Progenitor cell of endocrine pancreas (in vitro differentiated cells): ENCODE data around the gene GRIN2A. TPM values are rescaled to one million over a fixed set of nuclear protein-coding genes. Genes with fewer than 3 reads are reported as not detected.

Source experiments
- DNase-seq: peaks from one replicate; pipeline ENCODE4 v3.0.0; 2021; ENCODE audit warnings: low spot score; ENCODE audit not compliant: unreplicated experiment
- H3K27ac Mint-ChIP-seq: 2 replicates; pipeline ENCODE4 v1.8.0; 2021; ENCODE audit warnings: mild to moderate bottlenecking, moderate library complexity, mixed read lengths
- H3K27me3 Mint-ChIP-seq: 2 replicates; pipeline ENCODE4 v1.8.0; 2021; ENCODE audit warnings: mixed read lengths
- H3K36me3 Mint-ChIP-seq: 2 replicates; pipeline ENCODE4 v1.8.0; 2022; ENCODE audit warnings: mixed read lengths; ENCODE audit not compliant: insufficient read depth
- H3K4me1 Mint-ChIP-seq: 2 replicates; pipeline ENCODE4 v1.8.0; 2021; ENCODE audit warnings: low read depth, mixed read lengths
- H3K4me3 Mint-ChIP-seq: 2 replicates; pipeline ENCODE4 v1.8.0; 2021; ENCODE audit warnings: low read depth, mild to moderate bottlenecking, moderate library complexity, mixed read lengths
- H3K9me3 Mint-ChIP-seq: 2 replicates; pipeline ENCODE4 v1.8.0; 2021; ENCODE audit warnings: low read depth, mixed read lengths
- CTCF ChIP-seq: fragments of 200-600 bp; sonication (generic); IDR thresholded peaks from one replicate; pipeline ENCODE4 v1.5.0; 2021; ENCODE audit warnings: antibody characterized with exemption, mild to moderate bottlenecking; ENCODE audit not compliant: unreplicated experiment
- total RNA-seq: library from RNA; stranded (reverse); gene quantifications from 2 replicates; pipeline ENCODE4 v1.2.1, GENCODE V29; 2021

Gene GRIN2A
- total RNA-seq, 1 donor from 2014 or later: 1.7 TPM

- Mint-ChIP-seq H3K4me1 (no peaks in the 10 kb centered on the region), H3K4me3 (no peak overlapping the region), H3K27me3 (peaks cover 3% of the 10 kb centered on the region), H3K36me3 (no peaks in the 10 kb centered on the region), H3K27ac (no peak overlapping the region), H3K9me3 (no peaks in the 10 kb centered on the region)
- TF ChIP-seq CTCF: no peak
- no peak for DNase-seq
These were observed 443.5 kb downstream of the GRIN2A start for GRCh38 chr16:9738690-9739089.

GRCh38 chr16:9736547-9736946, 445.7 kb downstream of the GRIN2A start:
- DNase-seq: no peak
- no peak overlapping the region for H3K27ac Mint-ChIP-seq
- H3K36me3 Mint-ChIP-seq: no peaks in the 10 kb centered on the region
- H3K9me3 Mint-ChIP-seq: no peaks in the 10 kb centered on the region
- TF ChIP-seq CTCF: no peak
- no peaks in the 10 kb centered on the region for H3K27me3 Mint-ChIP-seq
- no peaks in the 10 kb centered on the region for H3K4me1 Mint-ChIP-seq
- no peak overlapping the region for H3K4me3 Mint-ChIP-seq

- H3K4me3 Mint-ChIP-seq: no peak overlapping the region
- no peak for DNase-seq
- H3K27me3 Mint-ChIP-seq: peaks cover 6% of the 10 kb centered on the region
- H3K4me1 Mint-ChIP-seq: no peaks in the 10 kb centered on the region
- no peaks in the 10 kb centered on the region for H3K9me3 Mint-ChIP-seq
- TF ChIP-seq CTCF: no peak
- H3K36me3 Mint-ChIP-seq: no peaks in the 10 kb centered on the region
- no peak overlapping the region for H3K27ac Mint-ChIP-seq
These were observed 459.1 kb downstream of the GRIN2A start for GRCh38 chr16:9723136-9723535.

GRCh38 chr16:9713907-9714306, 468.3 kb downstream of the GRIN2A start:
- no peaks in the 10 kb centered on the region for H3K9me3 Mint-ChIP-seq
- no peak overlapping the region for H3K27ac Mint-ChIP-seq
- no peaks in the 10 kb centered on the region for H3K4me1 Mint-ChIP-seq
- DNase-seq: no peak
- no peak for TF ChIP-seq CTCF
- H3K4me3 Mint-ChIP-seq: no peak overlapping the region
- no peaks in the 10 kb centered on the region for H3K36me3 Mint-ChIP-seq
- H3K27me3 Mint-ChIP-seq: peaks cover 10% of the 10 kb centered on the region

GRCh38 chr16:9713156-9713555, 469.1 kb downstream of the GRIN2A start:
- no peak for DNase-seq
- no peaks in the 10 kb centered on the region for H3K36me3 Mint-ChIP-seq
- H3K9me3 Mint-ChIP-seq: no peaks in the 10 kb centered on the region
- no peak overlapping the region for H3K27ac Mint-ChIP-seq
- no peaks in the 10 kb centered on the region for H3K4me1 Mint-ChIP-seq
- no peak overlapping the region for H3K4me3 Mint-ChIP-seq
- peaks cover 13% of the 10 kb centered on the region for H3K27me3 Mint-ChIP-seq
- TF ChIP-seq CTCF: no peak
